ENCODE results near the gene MPZL3.

DNA sequence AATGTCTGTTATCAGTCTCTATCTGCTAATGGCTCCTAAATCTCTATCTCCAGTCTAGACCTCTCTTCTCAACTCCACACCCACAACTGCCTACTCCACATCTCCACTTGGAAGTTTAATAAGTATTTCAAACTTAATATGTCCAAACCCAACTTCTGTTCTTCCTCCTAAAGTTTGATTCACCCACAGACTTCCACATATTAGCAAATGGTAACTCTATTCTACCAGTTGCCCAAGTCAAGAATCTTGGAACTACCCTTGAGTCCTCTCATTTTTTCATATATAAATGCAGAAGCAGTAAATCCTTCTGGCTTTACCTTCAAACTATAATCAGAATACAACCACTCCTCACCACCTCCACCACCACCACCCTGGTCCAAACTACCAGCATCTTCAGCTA is 20.7 kb downstream of the MPZL3 start:
- TF ChIP-seq REST (IDR thresholded peaks at IDR 0.05; ENCODE audit: unreplicated experiment) (no peak), JUNB (IDR thresholded peaks at IDR 0.05; ENCODE audit: unreplicated experiment) (no peak)

All from GM23338 (cell line).